ENCODE data around the gene MRE11. TPM values are rescaled to one million over a fixed set of nuclear protein-coding genes. Genes with fewer than 3 reads are reported as not detected.
A peak's percentile ranks its signal among the peaks of the same experiment; 100 is the strongest.
"Not testable (repeated sequence)": the region's sequence is repeated elsewhere in the genome, so short reads cannot be mapped to it uniquely, and the experiment has no call there.

Gene MRE11
- polyA plus RNA-seq, 1 donor, result 54.8 TPM

- DNase-seq, result no peak
Observed at GRCh38 chr11:94507485-94507884, 13.8 kb upstream of the MRE11 start.

GRCh38 chr11:94506513-94506912 lies 12.9 kb upstream of the MRE11 start:
- not testable (repeated sequence) for DNase-seq

GRCh38 chr11:94504689-94505293 lies 11.1 kb upstream of the MRE11 start:
- DNase-seq, result peak; percentile 60

GRCh38 chr11:94501522-94501921 lies 7.9 kb upstream of the MRE11 start:
- DNase-seq, result no peak

- no peak for DNase-seq
Observed at GRCh38 chr11:94500181-94500580, 6.5 kb upstream of the MRE11 start.

- no peak for DNase-seq
Observed at GRCh38 chr11:94494126-94494680, 559 bp upstream of the MRE11 start.

- no peak for DNase-seq
Observed at GRCh38 chr11:94486068-94486467, 7.6 kb downstream of the MRE11 start.

GRCh38 chr11:94481342-94481741 lies 12.3 kb downstream of the MRE11 start:
- DNase-seq, result no peak

- DNase-seq, result no peak
Observed at GRCh38 chr11:94477624-94478023, 16.0 kb downstream of the MRE11 start.

GRCh38 chr11:94472916-94473799 lies 20.5 kb downstream of the MRE11 start:
- DNase-seq, result no peak

GRCh38 chr11:94469416-94469815 lies 24.2 kb downstream of the MRE11 start:
- no peak for DNase-seq

GRCh38 chr11:94459576-94459975 lies 34.1 kb downstream of the MRE11 start:
- DNase-seq, result no peak

- DNase-seq, result no peak
Observed at GRCh38 chr11:94457118-94458029, 36.3 kb downstream of the MRE11 start.

GRCh38 chr11:94455861-94456260 lies 37.8 kb downstream of the MRE11 start:
- DNase-seq, result peak; percentile 3

- DNase-seq, result no peak
Observed at GRCh38 chr11:94454301-94454700, 39.3 kb downstream of the MRE11 start.

GRCh38 chr11:94452988-94453387 lies 40.7 kb downstream of the MRE11 start:
- no peak for DNase-seq

GRCh38 chr11:94450048-94450447 lies 43.6 kb downstream of the MRE11 start:
- DNase-seq, result no peak

- no peak for DNase-seq
Observed at GRCh38 chr11:94449437-94449836, 44.2 kb downstream of the MRE11 start.

- no peak for DNase-seq
Observed at GRCh38 chr11:94449029-94449428, 44.6 kb downstream of the MRE11 start.

GRCh38 chr11:94447149-94447548 lies 46.5 kb downstream of the MRE11 start:
- no peak for DNase-seq

GRCh38 chr11:94445641-94446040 lies 48.0 kb downstream of the MRE11 start:
- DNase-seq, result no peak

GRCh38 chr11:94433049-94433448 lies 60.6 kb downstream of the MRE11 start:
- DNase-seq, result no peak
